ENCODE results near the gene ANAPC1. TPM values are rescaled to one million over a fixed set of nuclear protein-coding genes. Genes with fewer than 3 reads are reported as not detected.
"Not testable (repeated sequence)": the region's sequence is repeated elsewhere in the genome, so short reads cannot be mapped to it uniquely, and the experiment has no call there.

Gene ANAPC1
- total RNA-seq, 1 donor = 48.1 TPM

DNA sequence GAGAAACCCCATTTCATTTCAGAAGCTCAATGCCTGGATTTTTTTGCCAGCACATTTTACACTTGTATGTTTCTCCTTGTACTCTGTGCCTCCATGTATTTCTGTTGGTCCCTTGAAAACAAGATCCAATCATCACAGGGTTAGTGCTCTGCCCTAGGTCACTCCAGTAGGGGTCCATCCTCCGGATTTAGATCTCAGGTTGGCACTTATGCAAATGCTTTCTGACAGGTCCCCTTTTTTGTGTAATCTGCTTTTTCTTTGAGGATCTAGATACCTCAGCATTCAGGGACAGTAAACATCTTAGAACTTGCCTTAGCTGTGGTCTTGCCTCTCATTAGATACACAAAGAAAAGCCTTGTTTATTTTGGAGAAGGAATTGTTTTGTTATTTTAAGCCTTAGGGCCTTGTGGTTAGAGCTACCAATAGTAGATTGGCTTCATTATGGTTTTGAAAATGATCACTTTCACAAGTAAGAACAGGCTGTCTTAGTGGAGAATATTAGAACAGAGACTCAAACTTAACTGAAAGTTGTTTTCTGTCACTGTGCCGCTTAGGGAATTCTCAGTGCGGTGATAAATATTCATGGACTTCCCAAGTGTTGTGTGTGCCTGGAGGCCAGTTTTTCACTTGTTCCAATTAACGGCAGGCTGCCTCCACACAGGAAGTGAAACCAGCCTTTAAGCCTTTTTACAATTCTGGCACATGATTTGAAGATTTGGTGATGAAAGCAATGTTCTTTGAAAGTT is 22.2 kb upstream of the ANAPC1 start:
- TF ChIP-seq, protein P1, sequence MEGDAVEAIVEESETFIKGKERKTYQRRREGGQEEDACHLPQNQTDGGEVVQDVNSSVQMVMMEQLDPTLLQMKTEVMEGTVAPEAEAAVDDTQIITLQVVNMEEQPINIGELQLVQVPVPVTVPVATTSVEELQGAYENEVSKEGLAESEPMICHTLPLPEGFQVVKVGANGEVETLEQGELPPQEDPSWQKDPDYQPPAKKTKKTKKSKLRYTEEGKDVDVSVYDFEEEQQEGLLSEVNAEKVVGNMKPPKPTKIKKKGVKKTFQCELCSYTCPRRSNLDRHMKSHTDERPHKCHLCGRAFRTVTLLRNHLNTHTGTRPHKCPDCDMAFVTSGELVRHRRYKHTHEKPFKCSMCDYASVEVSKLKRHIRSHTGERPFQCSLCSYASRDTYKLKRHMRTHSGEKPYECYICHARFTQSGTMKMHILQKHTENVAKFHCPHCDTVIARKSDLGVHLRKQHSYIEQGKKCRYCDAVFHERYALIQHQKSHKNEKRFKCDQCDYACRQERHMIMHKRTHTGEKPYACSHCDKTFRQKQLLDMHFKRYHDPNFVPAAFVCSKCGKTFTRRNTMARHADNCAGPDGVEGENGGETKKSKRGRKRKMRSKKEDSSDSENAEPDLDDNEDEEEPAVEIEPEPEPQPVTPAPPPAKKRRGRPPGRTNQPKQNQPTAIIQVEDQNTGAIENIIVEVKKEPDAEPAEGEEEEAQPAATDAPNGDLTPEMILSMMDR (IDR thresholded peaks at IDR 0.05; ENCODE audit: extremely low read depth, low read depth, low read length) = no peak
- no peak for DNase-seq (ENCODE audit: insufficient read length, low spot score, missing footprints)
- no peaks in the 10 kb centered on the region for H3K4me1 ChIP-seq (ENCODE audit: insufficient read depth, low read length)

DNA sequence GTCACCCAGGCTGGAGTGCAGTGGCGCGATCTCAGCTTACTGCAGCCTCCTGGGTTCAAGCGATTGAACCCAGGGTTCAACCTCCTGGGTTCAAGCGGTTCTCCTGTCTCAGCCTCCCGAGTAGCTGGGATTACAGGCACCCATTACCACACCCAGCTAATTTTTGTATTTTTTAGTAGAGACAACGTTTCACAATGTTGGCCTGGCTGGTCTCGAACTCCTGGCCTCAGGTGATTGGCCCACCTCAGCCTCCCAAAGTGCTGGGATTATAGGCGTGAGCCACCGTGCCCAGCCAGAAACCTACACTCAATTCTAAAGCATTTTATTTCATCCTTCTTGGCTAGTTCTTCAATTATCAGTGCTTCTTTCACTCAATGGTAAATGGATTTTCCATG is 21.5 kb upstream of the ANAPC1 start:
- not testable (repeated sequence) for H3K4me3 ChIP-seq (ENCODE audit: insufficient read depth, low read length); H3K4me1 ChIP-seq (ENCODE audit: insufficient read depth, low read length); H3K79me2 ChIP-seq (ENCODE audit: insufficient read depth, low read length); DNase-seq (ENCODE audit: insufficient read length, low spot score, missing footprints); H3K9me3 ChIP-seq (ENCODE audit: low read depth, low read length); H3K36me3 ChIP-seq (ENCODE audit: insufficient read depth, low read length); H3K27ac ChIP-seq (ENCODE audit: low read depth, low read length); H4K20me1 ChIP-seq (ENCODE audit: insufficient read depth, low read length); H2AFZ ChIP-seq (ENCODE audit: low read length); H3K4me2 ChIP-seq (ENCODE audit: insufficient read depth, low read length)
- H3K27me3 ChIP-seq (ENCODE audit: insufficient read depth, low read length) = peaks cover 29% of the 10 kb centered on the region

More for the DNA sequence above, 22.2 kb upstream of the ANAPC1 start:
- H3K4me2 ChIP-seq (ENCODE audit: insufficient read depth, low read length) = no peak overlapping the region
- no peak overlapping the region for H3K27ac ChIP-seq (ENCODE audit: low read depth, low read length)
- no peak overlapping the region for H2AFZ ChIP-seq (ENCODE audit: low read length)
- peaks cover 22% of the 10 kb centered on the region for H3K27me3 ChIP-seq (ENCODE audit: insufficient read depth, low read length)
- no peaks in the 10 kb centered on the region for H3K36me3 ChIP-seq (ENCODE audit: insufficient read depth, low read length)
- no peaks in the 10 kb centered on the region for H3K9me3 ChIP-seq (ENCODE audit: low read depth, low read length)
- H3K79me2 ChIP-seq (ENCODE audit: insufficient read depth, low read length) = no peaks in the 10 kb centered on the region
- no peaks in the 10 kb centered on the region for H4K20me1 ChIP-seq (ENCODE audit: insufficient read depth, low read length)
- H3K4me3 ChIP-seq (ENCODE audit: insufficient read depth, low read length) = no peak overlapping the region

DNA sequence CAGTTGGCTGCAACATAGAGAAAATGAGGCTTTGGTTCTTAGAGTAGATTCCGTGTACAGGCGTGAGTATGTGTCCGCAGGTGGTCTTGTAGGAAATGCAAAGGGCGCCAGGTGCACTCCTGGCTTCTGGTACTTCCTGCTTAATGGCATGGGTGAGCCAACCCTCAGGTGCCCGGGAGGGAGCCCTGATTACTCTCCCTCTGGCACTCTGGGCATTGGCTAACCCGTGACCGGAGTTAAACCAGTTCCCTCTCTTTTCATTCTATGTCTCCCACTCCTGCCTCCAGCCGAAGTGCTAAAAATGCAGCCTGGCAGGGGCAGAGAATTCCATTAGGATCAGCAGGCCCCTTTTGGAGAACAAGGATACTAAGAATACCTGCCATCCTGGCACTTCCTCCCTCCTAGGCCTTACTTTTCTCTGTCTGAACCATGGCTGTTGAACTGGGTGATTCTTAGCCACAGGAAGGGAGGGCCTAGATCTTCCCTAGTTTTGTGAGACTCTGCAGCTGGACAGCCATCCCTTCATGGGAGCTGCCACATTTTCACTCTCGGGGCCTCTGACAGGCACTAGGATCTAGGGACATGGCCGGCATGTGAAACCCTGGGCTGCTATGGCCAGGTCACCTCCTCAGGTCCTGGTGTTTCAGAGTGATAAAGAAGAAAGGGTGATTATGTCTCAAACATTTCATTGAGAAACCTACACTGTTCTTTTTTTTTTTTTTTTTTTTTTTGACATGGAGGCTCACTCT is 20.9 kb upstream of the ANAPC1 start:
- Histone ChIP-seq H3K27me3 (ENCODE audit: insufficient read depth, low read length) (peaks cover 35% of the 10 kb centered on the region), H3K4me2 (ENCODE audit: insufficient read depth, low read length) (no peak overlapping the region), H3K79me2 (ENCODE audit: insufficient read depth, low read length) (no peaks in the 10 kb centered on the region), H3K36me3 (ENCODE audit: insufficient read depth, low read length) (no peaks in the 10 kb centered on the region), H3K27ac (ENCODE audit: low read depth, low read length) (no peak overlapping the region), H4K20me1 (ENCODE audit: insufficient read depth, low read length) (no peaks in the 10 kb centered on the region), H2AFZ (ENCODE audit: low read length) (no peak overlapping the region), H3K4me3 (ENCODE audit: insufficient read depth, low read length) (no peak overlapping the region), H3K4me1 (ENCODE audit: insufficient read depth, low read length) (no peaks in the 10 kb centered on the region), H3K9me3 (ENCODE audit: low read depth, low read length) (no peaks in the 10 kb centered on the region)
- TF ChIP-seq, protein P1 (IDR thresholded peaks at IDR 0.05; ENCODE audit: extremely low read depth, low read depth, low read length) = no peak
- DNase-seq (ENCODE audit: insufficient read length, low spot score, missing footprints) = no peak

DNA sequence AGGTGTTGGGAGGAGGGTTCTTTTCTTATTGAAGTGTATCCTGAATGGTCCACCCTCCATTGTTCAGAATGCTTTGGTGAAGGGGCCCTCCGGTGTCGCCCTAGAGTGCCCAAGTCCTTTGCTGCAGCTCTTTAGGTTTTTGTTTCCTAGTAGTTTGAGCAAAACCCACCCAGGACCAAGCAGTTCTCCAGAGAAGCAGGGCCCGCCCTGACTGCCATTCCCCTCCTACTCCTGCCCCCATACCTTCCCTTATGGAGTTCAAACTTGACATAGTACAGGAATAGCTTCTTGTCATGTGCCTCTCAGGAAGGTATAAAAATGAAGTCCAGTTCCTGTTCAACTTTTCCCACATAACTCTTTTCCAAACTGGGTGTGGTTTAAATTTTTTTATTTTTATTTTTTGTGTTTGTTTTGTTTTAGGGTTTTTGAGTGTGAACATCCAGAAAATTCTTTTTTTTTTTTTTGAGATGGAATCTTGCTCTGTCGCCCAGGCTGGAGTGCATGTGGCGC is 20.0 kb upstream of the ANAPC1 start:
- no peak overlapping the region for H3K27ac ChIP-seq (ENCODE audit: low read depth, low read length)
- no peak for DNase-seq (ENCODE audit: insufficient read length, low spot score, missing footprints)
- H4K20me1 ChIP-seq (ENCODE audit: insufficient read depth, low read length) = no peaks in the 10 kb centered on the region
- H3K4me2 ChIP-seq (ENCODE audit: insufficient read depth, low read length) = no peak overlapping the region
- no peaks in the 10 kb centered on the region for H3K79me2 ChIP-seq (ENCODE audit: insufficient read depth, low read length)
- H3K36me3 ChIP-seq (ENCODE audit: insufficient read depth, low read length) = no peaks in the 10 kb centered on the region
- H3K4me3 ChIP-seq (ENCODE audit: insufficient read depth, low read length) = no peak overlapping the region
- TF ChIP-seq, protein P1 (IDR thresholded peaks at IDR 0.05; ENCODE audit: extremely low read depth, low read depth, low read length) = no peak
- H3K27me3 ChIP-seq (ENCODE audit: insufficient read depth, low read length) = peaks cover 44% of the 10 kb centered on the region
- H3K4me1 ChIP-seq (ENCODE audit: insufficient read depth, low read length) = peaks cover 4% of the 10 kb centered on the region
- H2AFZ ChIP-seq (ENCODE audit: low read length) = no peak overlapping the region
- H3K9me3 ChIP-seq (ENCODE audit: low read depth, low read length) = no peaks in the 10 kb centered on the region
